Bronchial epithelial cell (primary cell): ENCODE data around the gene CPZ. TPM values are rescaled to one million over a fixed set of nuclear protein-coding genes. Genes with fewer than 3 reads are reported as not detected.

ENCODE experiments used
- DNase-seq: peaks from one replicate; pipeline ENCODE4 v3.0.0-alpha.2; 2010; ENCODE audit warnings: low read depth
- FAIRE-seq: peaks from 2 replicates; lab custom pipeline; 2011; peaks lifted over from hg19 to GRCh38; lab: Jason Lieb, UNC
- H3K27me3 ChIP-seq: 2 replicates; pipeline ENCODE4 v1.5.1; 2011; ENCODE audit warnings: low read length; ENCODE audit not compliant: control insufficient read depth, insufficient read depth
- H3K36me3 ChIP-seq: 2 replicates; pipeline ENCODE4 v1.5.1; 2011; ENCODE audit warnings: low read length; ENCODE audit not compliant: control insufficient read depth, insufficient read depth
- H3K4me3 ChIP-seq: 2 replicates; pipeline ENCODE4 v1.5.1; 2011; ENCODE audit warnings: mild to moderate bottlenecking, low read depth, low read length, control low read depth
- CTCF ChIP-seq: IDR thresholded peaks from 2 replicates; pipeline ENCODE4 v1.5.1; 2011; ENCODE audit warnings: mild to moderate bottlenecking, moderate library complexity, low read length, control low read depth, inconsistent platforms; ENCODE audit not compliant: insufficient read depth, severe bottlenecking
- total RNA-seq: library from RNA; depleted of rRNA; stranded (reverse); fragments of >200 nt; gene quantifications from 2 replicates; pipeline ENCODE4 v1.2.1, GENCODE V29; 2014

The CPZ gene
- total RNA-seq, 1 donor from 2014 or later = 0.26 TPM

- no peak overlapping the region for H3K4me3 ChIP-seq
- FAIRE-seq = no peak
Observed at GRCh38 chr4:8597319-8597718, 4.8 kb downstream of the CPZ start.

GRCh38 chr4:8597791-8598190 lies 5.2 kb downstream of the CPZ start:
- FAIRE-seq (no peak), DNase-seq (no peak)
- Histone ChIP-seq H3K4me3 (no peak overlapping the region), H3K36me3 (no peaks in the 10 kb centered on the region), H3K27me3 (peaks cover 13% of the 10 kb centered on the region)
- TF ChIP-seq CTCF = no peak

More at GRCh38 chr4:8597319-8597718, 4.8 kb downstream of the CPZ start:
- TF ChIP-seq CTCF = no peak
- no peak for DNase-seq
- Histone ChIP-seq H3K36me3 (no peaks in the 10 kb centered on the region), H3K27me3 (peaks cover 15% of the 10 kb centered on the region)

GRCh38 chr4:8598391-8599090 lies 6.0 kb downstream of the CPZ start:
- no peak for FAIRE-seq
- no peak for DNase-seq
- Histone ChIP-seq H3K36me3 (no peaks in the 10 kb centered on the region), H3K4me3 (no peak overlapping the region), H3K27me3 (peaks cover 5% of the 10 kb centered on the region)
- no peak for TF ChIP-seq CTCF

- FAIRE-seq (no peak), DNase-seq (no peak)
- H3K4me3 ChIP-seq = no peak overlapping the region
- peaks cover 1% of the 10 kb centered on the region for H3K27me3 ChIP-seq
- TF ChIP-seq CTCF = no peak
- H3K36me3 ChIP-seq = no peaks in the 10 kb centered on the region
Observed at GRCh38 chr4:8599091-8599460, 6.5 kb downstream of the CPZ start.

- FAIRE-seq (no peak), DNase-seq (no peak)
Observed at GRCh38 chr4:8599657-8600056, 7.1 kb downstream of the CPZ start.

More at GRCh38 chr4:8599657-8600056, 7.1 kb downstream of the CPZ start:
- no peak for TF ChIP-seq CTCF
- H3K36me3 ChIP-seq = no peaks in the 10 kb centered on the region
- no peak overlapping the region for H3K4me3 ChIP-seq
- no peaks in the 10 kb centered on the region for H3K27me3 ChIP-seq
